Ecto neural progenitor cell (in vitro differentiated cells): ENCODE data around the gene RAB31.
"Not testable (repeated sequence)": the region's sequence is repeated elsewhere in the genome, so short reads cannot be mapped to it uniquely, and the experiment has no call there.

Experiments
- DNase-seq: peaks from one replicate; pipeline ENCODE4 v3.0.0-alpha.2; 2018; ENCODE audit warnings: low spot score

Gene RAB31

DNA sequence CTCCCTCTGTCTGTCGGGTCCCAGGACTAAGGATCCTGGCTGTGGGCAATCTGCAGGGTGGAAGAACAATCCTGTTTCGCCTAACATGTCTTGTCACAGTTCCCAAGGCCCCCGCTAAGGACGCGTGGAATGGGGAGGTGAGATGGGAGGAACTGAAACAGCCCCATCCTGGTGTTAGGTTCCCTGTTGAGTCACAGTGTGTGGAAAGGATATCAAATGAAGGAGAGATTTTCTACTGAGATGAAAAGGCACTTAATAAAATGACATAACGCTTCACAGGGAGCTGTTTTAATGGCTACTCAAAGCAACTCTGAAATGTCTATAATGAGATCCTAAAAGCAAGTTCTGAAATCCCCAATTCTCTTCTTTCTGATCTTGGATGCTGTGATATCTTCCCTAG is 52.5 kb downstream of the RAB31 start:
- no peak for DNase-seq

DNA sequence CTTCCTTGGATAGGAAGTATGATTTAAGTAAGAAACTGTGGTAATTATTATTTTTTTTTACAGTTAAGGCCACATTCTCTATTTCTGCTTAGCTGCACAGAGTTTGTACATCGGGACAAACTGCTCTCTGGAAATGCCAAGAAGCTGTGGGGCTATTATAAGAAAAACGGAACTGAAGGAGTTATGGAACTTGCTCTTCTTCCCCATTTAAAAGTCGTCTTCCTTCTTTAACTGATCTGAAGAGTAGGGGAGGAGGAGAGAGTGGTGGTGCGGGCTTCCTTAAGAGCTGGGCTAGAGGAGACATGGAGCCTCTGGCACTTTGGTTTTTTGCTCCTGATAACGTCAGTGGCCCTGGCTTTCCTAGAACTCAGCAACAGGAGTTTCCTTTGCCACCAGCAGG is 54.4 kb downstream of the RAB31 start:
- no peak for DNase-seq

DNA sequence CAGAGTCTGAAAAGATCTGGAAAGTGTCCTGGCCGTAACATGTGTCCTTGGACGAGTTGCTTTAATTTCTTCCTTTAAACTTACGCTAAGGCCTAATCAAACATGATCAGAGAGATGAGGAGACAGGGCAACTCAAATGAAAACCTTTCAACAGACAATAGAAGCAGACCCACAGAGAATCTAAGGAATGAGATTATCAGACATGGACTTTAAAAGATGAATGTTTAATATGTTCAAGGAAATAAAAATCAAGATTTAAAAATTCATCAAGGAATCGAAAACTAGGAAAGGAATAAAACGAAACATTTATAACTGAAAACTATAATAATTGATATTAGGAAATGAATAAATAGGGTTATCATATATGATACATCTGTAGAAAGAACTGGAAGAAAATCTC is 55.1 kb downstream of the RAB31 start:
- DNase-seq, result no peak

DNA sequence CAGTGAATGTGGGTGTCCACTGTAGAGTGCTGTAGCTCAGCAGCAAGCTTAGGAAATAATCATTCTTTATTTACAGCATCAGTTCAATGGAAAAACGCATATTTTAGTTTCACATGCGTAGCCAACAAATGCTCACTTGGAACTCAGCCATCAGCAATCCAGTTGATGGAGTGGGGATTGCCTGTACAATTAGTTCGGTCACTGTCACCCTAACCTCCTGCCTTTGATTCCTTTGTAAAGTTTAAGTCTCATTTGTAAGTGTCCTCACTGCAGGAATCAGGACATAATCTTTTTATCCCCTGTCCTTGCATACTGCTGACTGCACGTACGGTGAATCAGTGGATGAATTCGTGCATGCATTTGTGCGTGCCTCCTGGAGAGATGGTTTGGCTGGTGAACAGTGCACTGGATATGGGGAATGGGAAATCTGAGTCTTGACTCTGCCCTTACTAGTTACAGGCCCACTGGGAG is 55.9 kb downstream of the RAB31 start:
- no peak for DNase-seq

DNA sequence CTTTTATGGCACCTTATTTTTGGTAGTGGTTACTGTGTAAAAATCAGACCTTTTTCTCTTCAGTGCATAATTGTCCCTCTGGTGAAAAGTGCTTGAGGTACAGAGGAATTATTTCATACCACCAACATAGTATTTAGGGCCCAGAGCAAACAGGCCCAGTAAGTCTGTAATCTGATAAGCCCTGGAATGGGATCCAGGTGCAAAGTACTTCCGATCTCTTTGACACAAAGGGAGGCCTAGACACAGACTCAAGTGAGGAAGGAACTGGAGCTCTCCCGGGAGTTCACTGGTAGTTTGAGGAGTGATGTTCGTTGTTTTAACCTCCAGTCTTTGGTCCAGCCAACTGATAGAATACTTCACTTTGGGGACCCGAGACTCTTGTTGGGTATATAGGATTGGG is 57.4 kb downstream of the RAB31 start:
- no peak for DNase-seq

DNA sequence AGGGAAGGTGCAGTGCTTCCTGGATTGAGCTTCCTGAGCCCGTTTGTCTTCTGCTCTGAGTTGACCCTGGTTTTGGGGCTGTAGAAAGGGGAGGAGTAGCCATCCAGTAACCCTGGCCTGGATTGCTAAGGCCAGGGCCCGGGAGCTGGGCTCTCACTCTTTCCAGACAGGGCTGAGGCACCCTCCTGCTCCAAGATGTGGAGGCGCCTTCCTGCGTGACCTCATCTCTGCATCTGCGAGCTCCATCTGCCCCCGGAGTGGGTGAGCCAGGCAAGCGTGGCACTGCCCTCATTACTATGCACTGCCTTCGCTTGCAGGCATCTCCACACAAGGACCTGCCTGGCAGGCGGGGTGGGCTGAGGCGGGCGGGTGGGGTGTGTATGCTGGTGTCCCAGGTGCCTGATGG is 58.0 kb downstream of the RAB31 start:
- DNase-seq, result no peak

DNA sequence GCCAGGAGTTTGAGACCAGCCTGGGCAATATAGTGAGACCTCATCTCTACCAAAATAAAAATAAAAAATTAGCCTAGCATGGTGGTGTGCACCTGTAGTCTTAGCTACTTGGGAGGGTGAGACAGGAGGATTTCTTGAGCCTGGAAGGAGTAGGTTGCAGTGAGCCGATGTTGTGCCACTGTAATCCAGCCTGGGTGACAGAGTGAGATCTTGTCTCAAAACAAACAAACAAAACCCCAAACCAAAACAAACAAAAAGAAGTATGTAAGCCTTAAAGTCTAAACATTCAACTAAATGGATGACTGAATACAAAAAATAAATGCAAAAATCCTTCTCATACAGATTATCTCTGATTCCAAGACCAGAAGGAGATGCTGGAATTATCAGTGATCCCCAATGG is 58.6 kb downstream of the RAB31 start:
- DNase-seq, result no peak

DNA sequence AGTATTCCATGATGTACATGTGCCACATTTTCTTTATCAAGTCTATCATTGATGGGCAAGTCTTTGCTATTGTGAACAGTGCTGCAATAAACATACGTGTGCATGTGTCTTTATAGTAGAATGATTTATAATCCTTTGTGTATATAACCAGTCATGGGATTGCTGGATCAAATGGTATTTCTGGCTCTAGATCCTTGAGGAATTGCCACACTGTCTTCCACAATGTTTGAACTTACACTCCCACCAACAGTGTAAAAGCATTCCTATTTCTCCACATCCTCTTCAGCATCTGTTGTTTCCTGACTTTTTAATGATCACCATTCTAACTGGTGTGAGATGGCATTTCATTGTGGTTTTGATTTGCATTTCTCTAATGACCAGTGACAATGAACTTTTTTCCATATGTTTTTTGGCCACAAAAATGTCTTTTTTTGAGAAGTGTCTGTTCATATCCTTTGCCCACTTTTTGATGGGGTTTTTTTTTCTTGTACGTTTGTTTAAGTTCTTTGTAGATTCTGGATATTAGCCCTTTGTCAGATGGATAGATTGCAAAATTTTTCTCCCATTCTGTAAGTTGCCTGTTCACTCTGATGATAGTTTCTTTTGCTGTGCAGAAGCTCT is 60.1 kb downstream of the RAB31 start:
- not testable (repeated sequence) for DNase-seq

DNA sequence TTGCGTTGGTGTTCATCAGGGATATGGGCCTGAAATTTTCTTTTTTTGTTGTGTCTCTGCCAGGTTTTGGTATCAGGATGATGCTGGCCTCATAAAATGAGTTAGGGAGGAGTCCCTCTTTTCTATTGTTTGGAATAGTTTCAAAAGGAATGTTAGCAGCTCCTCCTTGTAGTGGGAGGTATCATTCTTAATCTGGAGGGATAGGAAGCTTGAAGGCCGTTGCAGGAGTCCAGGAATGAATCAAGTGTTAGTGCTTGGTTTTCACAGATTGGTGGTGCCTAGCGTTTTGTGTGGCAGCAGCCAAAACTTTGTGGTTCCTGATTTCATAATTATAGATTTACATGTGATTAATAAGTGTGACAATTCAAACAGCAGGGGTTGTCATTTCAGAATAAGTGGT is 62.0 kb downstream of the RAB31 start:
- DNase-seq, result not testable (repeated sequence)

DNA sequence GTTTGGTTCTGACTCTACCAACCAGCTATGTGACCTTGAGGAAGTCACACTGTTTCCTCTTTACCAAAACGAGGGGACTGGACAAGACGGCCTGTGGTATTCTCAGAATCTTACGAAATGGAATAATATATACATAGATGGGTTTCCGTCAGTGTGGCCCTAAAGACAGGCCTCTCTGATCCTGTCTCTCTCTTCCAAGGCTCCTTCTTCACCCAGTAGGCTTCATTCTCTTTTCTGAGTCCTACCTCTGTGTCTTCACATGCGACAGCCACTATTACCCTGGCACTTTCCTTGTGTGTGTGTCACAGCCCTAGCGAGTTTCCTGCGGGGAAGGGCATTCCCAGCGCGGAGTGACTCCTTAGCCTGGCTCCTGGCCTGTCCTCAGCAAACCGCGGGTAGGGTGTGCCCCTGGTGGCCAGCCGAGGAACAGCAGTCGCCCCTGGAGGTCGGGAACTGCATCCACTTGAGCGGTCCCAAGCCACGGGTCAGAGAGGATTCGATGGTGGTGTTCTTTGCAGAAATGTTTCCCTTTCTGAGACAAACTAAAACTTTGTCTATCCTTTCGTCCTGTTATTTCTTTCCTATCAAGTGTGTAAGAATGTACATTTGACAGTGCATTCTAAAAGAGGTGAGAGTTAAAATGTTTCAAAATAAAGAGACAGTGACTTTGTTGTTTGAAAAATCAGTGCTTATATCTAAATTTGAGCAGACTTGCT is 63.3 kb downstream of the RAB31 start:
- peak; percentile 93 for DNase-seq

DNA sequence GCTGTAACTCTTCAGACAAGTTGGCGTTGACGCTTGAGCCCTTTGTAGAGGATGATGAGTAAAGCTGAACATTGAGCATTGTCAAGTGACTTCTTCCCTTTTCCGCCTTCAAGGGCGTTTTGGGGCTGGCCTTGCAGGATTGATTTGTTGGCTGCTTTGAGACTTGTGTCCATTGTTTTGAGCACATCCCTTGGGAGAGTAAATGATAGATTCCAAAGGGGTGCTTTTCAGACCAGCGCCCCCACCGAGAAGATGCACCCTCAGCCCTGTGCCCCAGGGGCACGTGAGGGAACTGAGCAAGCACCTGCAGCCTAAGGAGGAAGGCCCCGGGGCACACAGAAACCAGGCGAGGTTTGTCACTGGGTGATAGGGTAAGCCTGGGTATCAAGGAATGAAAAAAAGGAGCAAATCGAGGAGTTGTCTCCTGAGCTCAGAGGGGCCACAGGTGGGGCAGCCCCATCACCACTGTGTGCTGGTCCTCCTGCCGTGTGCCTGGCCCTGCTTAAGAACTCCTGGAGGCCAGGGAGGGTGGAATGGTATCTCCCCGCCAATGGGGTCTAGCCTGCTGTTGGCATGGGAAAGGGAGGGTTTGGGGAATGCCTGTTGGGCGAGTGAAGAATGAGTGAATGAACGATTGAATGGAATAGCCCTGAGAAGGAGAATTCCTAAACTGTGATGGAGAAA is 64.0 kb downstream of the RAB31 start:
- DNase-seq, result no peak

DNA sequence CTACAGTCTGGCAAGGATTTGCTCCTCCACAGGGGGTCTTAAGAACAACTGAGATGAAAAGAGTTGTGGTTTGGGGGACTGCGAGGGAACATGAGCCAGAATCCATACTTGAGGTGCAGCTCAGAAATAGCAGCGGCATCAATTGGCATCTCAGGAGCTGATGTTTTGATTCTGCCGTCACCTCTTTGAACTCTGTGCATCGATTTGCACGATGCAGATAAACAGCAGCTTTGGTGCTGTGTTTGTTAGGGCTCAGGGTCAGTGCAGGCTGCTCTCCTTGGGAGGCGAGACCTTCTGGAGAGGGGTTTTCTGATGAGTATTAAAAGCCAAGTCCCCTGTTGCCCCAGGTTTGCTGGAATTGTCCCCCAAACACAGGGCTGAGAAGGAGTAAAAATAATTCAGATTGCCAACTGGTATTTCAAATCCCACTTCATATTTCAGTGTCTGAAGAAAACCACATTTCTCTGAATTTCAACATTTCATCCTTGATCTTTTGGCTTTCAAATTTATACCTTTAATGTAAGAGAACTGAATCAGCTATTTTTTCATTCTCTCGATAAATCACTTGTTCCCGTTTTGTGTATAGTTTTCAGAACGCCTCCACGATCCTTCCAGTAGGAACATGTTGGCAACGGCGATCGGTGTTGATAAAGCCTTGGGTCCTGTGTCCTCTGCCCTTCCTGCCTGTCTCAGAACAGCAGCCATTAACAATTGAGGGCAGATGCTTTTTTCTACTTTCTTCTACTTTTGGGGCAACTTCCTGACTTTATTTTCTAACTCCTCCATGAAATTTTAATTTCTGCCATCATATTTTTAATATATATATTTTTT is 65.0 kb downstream of the RAB31 start:
- no peak for DNase-seq

DNA sequence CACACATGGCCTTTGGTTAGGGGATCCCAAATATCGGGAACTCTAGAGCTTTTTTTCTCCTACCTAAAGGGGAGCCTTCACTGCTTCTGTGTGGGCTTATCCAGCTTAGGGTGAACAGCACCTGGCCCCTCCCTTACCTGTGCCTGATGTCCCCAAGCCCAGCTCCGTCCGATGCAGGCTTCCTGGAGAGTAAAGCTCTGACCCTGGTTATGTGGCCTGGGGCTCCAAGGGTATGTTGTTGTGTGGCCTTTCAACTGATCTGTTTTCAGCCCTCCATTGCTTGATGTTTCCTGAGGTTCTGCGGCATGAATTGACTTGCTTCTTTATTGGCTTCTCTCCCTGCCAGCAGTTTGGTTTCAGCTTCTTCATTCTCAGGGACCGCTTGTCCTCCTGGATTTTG is 66.0 kb downstream of the RAB31 start:
- no peak for DNase-seq

DNA sequence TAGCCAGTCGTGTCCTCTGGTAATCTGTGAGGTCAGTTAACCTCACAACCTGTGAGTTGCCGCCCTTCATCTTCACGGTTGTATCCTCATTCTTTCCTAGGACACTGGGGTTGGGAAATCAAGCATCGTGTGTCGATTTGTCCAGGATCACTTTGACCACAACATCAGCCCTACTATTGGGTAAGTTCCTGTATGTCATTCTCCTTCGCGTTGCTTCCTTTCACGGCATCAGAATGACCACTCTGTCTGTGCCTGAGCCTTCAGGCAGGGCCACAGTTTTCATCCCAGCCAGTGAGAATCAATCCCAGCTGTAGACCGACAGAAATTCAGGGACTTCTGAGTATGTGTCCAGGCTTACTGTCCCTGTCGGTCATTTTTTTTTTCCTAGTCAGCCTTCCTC is 67.1 kb downstream of the RAB31 start:
- no peak for DNase-seq

DNA sequence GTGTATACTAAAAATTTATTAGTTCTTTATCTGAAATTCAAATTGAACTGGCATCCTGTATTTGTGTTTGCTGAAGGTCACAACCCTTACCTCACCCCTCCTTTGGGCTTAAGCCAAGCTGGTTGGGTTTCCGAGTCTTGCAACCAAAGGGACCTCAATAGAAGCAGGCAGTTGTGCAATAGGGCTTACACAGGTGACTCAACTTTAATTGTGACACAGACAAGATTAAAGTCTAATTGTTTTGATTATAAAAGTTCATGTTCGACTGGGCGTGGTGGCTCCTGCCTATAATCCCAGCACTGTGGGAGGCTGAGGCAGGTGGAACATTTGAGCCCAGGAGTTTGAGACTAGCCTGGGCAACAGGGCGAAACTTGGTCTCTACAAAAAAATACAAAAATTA is 71.5 kb downstream of the RAB31 start:
- no peak for DNase-seq

DNA sequence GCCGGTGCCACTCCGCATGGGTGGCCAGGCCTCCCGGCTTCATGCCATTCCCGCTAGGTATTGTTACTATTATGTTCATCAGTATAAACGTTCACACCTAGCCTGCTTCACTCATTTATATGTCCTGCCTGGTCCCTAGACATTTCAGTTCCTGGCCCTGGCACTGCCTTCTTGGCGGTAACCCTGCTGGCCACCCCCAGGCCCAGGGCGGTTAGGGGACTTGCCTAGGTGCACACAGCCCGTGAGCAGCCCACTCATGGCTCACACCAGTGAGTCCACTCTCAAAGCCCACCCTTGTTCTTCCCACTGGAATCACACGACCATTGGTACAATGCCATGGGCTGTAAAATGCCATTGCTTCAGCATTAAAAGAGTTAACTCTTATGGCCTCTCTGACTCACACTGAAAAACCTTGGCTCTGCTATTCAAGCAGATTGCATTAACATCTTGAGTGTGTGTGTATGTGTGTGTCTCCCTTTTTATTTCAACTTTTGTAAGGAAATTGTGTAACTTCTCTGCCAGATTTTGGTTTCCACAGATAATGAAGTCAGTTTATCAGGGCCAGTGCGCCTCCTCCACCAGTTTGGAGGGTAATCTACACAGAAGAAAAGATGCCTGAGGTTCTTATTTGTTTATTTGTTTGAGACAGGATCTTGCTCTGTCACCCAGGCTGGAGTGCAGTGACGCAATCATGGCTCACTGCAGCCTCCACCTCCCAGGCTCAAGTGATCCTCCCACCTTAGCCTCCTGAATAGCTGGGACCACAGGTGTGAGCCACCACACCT is 74.2 kb downstream of the RAB31 start:
- DNase-seq, result peak; percentile 29

DNA sequence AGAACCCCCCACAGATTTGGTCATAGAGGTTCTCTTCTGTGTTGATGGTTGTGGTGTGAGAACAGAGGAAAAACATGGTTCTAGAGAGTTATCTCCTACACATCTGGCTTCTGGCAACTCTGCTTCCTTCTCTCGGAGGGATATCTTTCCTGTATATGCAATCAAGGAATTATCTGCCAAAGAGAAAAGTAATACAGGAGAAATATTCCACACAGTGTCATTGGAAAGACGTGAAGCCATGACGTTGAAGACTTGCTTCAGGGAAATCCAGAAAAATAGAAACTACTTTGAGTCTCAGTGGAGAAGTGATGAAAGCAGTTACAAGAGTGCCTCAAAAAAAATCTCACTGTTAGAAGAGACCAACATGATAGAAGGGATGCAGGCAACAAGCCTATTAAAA is 78.5 kb downstream of the RAB31 start:
- DNase-seq, result no peak

DNA sequence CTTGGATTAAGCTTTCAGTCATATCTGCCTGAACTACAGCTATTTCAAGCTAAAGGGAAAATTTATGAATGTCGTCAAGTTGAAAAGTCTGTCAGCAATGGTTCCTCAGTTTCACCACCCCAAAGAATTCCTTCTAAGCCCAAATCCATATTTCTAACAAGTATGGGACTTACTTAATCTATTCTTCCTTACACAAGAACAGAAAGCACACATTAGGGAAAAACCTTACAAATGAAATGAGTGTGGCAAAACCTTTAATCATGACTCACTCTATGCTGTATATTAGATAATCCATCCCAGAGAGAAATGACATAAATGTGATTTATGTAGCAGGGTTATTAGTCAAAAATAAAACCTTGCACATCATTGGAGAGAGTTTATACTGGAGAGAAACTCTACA is 78.9 kb downstream of the RAB31 start:
- no peak for DNase-seq

DNA sequence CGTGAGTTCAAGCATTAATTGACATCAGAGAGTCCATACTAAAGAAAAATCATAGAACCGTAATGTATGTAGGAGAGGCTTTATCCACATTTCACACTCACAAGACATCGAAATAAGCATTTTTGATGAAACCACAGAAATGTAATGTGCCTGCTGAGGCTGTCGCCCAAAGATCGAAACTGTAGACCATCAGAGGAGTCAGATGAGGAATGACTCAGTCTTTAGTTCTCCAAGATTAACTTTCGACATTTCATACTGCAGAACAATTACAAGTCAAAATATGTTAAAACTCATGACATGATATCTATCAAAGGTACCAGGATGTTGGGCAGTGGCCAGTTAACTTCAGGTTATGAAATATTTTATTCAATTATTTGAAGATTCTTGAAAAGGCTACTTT is 79.6 kb downstream of the RAB31 start:
- DNase-seq, result no peak

DNA sequence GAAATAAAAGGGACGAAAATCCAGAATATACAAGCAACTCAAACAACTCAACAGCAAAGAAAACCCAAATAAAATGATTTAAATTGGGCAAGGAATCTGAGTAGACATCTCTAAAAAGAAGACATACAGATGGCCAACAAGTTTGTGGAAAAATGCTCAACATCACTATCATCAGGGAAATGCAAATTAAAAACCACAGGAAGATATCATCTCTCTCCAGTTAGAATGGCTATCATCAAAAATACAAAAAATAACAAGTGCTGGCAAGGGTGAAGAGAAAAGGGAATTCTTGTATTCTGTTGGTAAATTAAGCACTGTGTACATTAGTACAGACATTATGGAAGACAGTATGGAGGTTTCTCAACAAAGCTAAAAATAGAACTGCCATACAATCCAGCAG is 80.0 kb downstream of the RAB31 start:
- DNase-seq, result no peak

DNA sequence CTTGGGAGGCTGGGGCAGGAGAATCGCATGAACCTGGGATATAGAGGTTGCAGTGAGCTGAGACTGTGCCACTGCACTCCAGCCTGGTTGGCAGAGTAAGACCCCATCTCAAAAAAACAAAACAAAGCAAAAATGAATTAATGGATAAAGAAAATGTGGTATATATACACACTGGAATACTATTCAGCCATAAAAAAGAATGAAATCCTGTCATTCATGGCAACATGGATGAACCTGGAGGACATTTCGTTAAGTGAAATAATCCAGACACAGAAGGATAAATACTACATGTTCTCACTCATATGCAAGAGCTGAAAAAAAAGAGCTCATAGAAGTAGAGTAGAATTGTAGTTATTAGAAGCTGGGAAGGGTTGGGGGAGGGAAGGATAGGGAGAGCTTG is 80.8 kb downstream of the RAB31 start:
- DNase-seq, result no peak

DNA sequence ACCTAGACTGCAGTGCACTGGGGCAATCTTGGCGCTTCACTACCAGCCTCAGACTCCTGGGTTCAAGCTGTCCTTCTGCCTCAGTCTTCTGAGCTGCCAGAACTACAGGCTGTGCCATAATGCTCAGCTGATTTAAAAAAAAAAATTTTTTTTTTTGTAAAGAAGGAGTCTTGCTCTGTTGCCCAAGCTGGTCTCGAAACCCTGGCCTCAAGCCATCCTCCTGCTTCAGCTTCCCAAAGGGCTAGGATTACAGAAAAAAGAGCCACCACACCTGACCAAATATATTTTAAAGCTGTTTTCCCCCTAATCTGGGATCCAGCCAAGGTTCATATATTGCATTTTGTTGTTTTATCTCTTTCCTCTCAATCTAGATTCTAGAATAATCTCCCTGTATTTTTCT is 82.2 kb downstream of the RAB31 start:
- no peak for DNase-seq
